T-helper 1 cell treated with Interleukin-12 subunit alpha and Interleukin-12 subunit beta and Interleukin-4 antibody, amounts not matched to agents 30 μg/mL and 1 μg/mL, for 36 hours (primary cell): ENCODE measurements around the gene RPL7L1.

Experiments used
- H3K27ac Mint-ChIP-seq: one replicate; pipeline ENCODE4 v1.8.0; 2021; ENCODE audit warnings: mild to moderate bottlenecking, mixed read lengths
- H3K27me3 Mint-ChIP-seq: one replicate; pipeline ENCODE4 v1.8.0; 2021; ENCODE audit warnings: low read depth, mixed read lengths
- H3K36me3 Mint-ChIP-seq: one replicate; pipeline ENCODE4 v1.8.0; 2021; ENCODE audit warnings: low read depth, mixed read lengths
- H3K4me1 Mint-ChIP-seq: one replicate; pipeline ENCODE4 v1.8.0; 2021; ENCODE audit warnings: low read depth, mixed read lengths
- H3K4me3 Mint-ChIP-seq: one replicate; pipeline ENCODE4 v1.8.0; 2021; ENCODE audit warnings: mild to moderate bottlenecking, moderate library complexity, mixed read lengths
- H3K9me3 Mint-ChIP-seq: one replicate; pipeline ENCODE4 v1.8.0; 2021; ENCODE audit warnings: mixed read lengths

The RPL7L1 gene

DNA sequence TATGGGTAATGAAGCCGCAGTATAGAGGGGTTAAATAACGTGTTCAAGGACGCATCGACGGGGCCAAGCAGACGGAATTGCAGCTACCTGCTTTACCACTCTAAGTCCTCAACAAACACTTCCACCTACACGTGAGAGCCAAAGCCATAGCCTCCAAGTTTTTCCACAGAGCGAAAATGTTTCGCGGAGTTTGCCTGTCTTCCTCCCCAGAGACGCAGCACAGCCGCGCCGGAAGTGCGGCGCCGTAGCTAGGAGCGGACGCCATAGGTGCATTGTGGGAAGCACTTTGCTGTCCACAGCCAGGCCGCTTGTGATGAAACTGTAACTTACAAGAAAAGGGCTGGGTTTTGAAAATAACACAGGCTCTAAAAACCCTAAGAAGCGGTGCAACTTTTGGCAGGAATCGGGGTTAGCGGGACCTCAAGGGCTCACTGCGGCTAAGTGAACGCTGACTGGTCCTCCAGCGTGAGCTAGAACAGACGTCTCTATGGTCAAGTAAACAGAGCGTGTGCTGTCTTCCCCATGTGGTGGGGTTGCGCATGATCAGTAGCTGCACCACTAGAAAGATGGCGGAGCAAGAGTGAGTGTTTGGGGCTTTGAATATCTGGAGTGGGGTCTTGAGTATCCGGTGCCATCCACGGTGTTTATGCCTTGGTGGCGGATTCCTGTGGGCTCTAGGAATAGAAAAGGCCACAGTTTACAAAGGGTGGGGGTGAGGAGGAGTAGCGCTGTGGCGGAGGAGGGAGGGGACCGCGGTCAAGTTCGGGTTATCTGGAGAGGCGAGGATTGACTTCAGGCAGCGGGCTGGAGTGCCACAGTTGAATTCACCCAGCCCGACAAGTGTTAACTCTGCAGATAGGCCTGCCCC is at the start of gene RPL7L1:
Gene RPL7L1 (plus strand): TSS at position 245 of the 868 bp plus-strand sequence. CDS start 295 bp downstream, at position 540.
- Mint-ChIP-seq H3K27me3 (no peaks in the 10 kb centered on the region), H3K9me3 (no peaks in the 10 kb centered on the region), H3K4me3 (peak within 1 kb of the TSS; percentile 99), H3K27ac (peak within 1 kb of the TSS; percentile 99), H3K4me1 (peaks cover 6% of the 10 kb centered on the region), H3K36me3 (peaks cover 23% of the 10 kb centered on the region)

- Mint-ChIP-seq H3K9me3 (no peaks in the 10 kb centered on the region), H3K4me1 (no peaks in the 10 kb centered on the region), H3K27me3 (no peaks in the 10 kb centered on the region), H3K4me3 (no peak overlapping the region), H3K36me3 (peaks cover 34% of the 10 kb centered on the region), H3K27ac (no peak overlapping the region)
Observed at GRCh38 chr6:42831237-42831636, 48.2 kb upstream of the RPL7L1 start.

DNA sequence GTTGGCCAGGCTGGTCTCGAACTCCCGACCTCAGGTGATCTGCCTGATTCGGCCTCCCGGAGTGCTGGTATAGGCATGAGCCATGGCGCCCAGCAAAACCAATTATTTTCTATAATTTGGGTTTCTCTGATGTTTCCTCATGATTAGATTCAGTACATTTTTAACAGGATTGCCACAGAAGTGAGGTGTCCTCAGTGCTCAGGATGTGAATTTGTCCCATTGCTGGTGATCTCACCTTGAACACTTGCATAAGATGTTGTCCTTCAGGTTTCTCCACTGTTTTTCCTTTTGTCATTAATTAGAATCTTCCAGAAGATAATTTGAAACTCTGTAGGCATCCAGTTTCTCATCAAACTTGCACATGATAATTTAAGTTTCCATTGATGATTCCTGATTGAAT is 45.4 kb upstream of the RPL7L1 start:
- peaks cover 20% of the 10 kb centered on the region for H3K36me3 Mint-ChIP-seq
- H3K27ac Mint-ChIP-seq: no peak overlapping the region
- H3K27me3 Mint-ChIP-seq: no peaks in the 10 kb centered on the region

GRCh38 chr6:42841844-42842584 is 37.4 kb upstream of the RPL7L1 start:
- no peak overlapping the region for H3K27ac Mint-ChIP-seq

More for the DNA sequence above, 45.4 kb upstream of the RPL7L1 start:
- Mint-ChIP-seq H3K4me1 (no peaks in the 10 kb centered on the region), H3K9me3 (no peaks in the 10 kb centered on the region), H3K4me3 (no peak overlapping the region)

DNA sequence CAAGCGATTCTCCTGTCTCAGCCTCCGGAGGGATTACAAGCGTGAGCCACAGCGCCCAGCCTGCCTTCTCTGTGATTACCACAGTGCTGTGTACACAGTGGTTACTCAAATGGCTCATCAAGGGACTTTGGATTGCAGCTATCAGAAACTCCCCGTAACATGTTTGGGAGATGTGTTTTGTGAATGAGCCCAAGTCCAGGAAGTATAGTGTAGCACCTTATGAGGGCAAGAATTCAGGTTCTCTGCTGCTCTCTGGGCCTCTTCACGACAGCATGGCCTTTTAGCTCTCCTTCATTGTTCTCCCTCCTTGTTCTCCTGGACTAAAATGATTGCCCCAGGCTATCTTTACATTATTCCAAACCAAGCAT is 34.1 kb upstream of the RPL7L1 start:
- no peaks in the 10 kb centered on the region for H3K9me3 Mint-ChIP-seq
- H3K4me3 Mint-ChIP-seq: no peak overlapping the region
- H3K27ac Mint-ChIP-seq: no peak overlapping the region
- H3K27me3 Mint-ChIP-seq: no peaks in the 10 kb centered on the region
- H3K36me3 Mint-ChIP-seq: peaks cover 13% of the 10 kb centered on the region
- peaks cover 1% of the 10 kb centered on the region for H3K4me1 Mint-ChIP-seq

More at GRCh38 chr6:42841844-42842584, 37.4 kb upstream of the RPL7L1 start:
- Mint-ChIP-seq H3K9me3 (no peaks in the 10 kb centered on the region), H3K4me1 (peaks cover 1% of the 10 kb centered on the region), H3K27me3 (no peaks in the 10 kb centered on the region), H3K36me3 (peaks cover 13% of the 10 kb centered on the region), H3K4me3 (no peak overlapping the region)

DNA sequence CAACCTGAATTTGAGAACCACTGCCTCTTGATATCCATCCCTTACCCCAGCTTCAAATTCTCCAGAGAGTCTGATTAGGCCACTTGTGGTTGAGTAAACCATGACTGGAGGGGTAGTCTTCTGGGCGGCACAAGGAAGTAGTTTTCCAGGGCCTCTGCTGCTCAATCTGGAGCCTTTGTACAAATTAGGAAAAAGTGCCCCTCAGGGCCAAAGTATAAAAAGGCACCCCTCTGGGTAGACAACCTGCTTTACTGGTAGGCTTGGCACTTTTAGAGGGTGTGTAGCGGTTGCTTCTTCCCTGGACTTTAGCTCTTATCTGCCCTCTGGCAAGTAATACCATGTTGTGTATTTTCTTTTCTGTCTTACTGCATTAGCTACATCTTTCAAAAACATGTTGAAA is 32.9 kb upstream of the RPL7L1 start:
- peaks cover 1% of the 10 kb centered on the region for H3K4me1 Mint-ChIP-seq

DNA sequence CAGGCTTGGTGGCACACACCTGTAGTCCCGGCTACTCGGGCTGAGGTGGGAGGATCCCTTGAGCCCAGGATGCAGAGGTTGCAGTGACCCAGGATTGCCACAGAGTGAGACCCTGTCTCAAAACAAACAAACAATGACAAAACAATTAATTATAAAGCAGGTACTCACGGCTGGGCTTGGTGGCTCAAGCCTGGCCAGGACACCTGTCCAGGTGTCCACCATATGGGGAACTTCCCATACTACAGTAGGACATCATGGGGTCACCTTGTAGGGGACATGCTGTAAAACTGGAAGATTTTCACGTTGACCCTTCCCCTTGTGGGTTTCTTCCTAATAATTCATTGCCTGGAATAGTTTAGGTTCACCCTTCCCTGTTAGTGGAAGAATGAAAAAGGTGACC is 30.7 kb upstream of the RPL7L1 start:
- Mint-ChIP-seq H3K27ac (no peak overlapping the region), H3K9me3 (no peaks in the 10 kb centered on the region), H3K4me3 (no peak overlapping the region), H3K27me3 (no peaks in the 10 kb centered on the region), H3K4me1 (no peaks in the 10 kb centered on the region), H3K36me3 (peaks cover 16% of the 10 kb centered on the region)

More for the DNA sequence above, 32.9 kb upstream of the RPL7L1 start:
- H3K36me3 Mint-ChIP-seq: peaks cover 11% of the 10 kb centered on the region
- no peaks in the 10 kb centered on the region for H3K9me3 Mint-ChIP-seq
- H3K27me3 Mint-ChIP-seq: no peaks in the 10 kb centered on the region
- no peak overlapping the region for H3K4me3 Mint-ChIP-seq
- H3K27ac Mint-ChIP-seq: no peak overlapping the region

- no peak overlapping the region for H3K27ac Mint-ChIP-seq
- H3K36me3 Mint-ChIP-seq: peaks cover 14% of the 10 kb centered on the region
Observed at GRCh38 chr6:42851599-42851998, 27.8 kb upstream of the RPL7L1 start.

GRCh38 chr6:42860036-42860435 is 19.4 kb upstream of the RPL7L1 start:
- H3K27ac Mint-ChIP-seq: no peak overlapping the region
- peaks cover 37% of the 10 kb centered on the region for H3K36me3 Mint-ChIP-seq
- no peaks in the 10 kb centered on the region for H3K9me3 Mint-ChIP-seq
- H3K4me3 Mint-ChIP-seq: no peak overlapping the region
- H3K4me1 Mint-ChIP-seq: no peaks in the 10 kb centered on the region
- no peaks in the 10 kb centered on the region for H3K27me3 Mint-ChIP-seq

More at GRCh38 chr6:42851599-42851998, 27.8 kb upstream of the RPL7L1 start:
- no peaks in the 10 kb centered on the region for H3K27me3 Mint-ChIP-seq
- no peaks in the 10 kb centered on the region for H3K4me1 Mint-ChIP-seq
- H3K9me3 Mint-ChIP-seq: no peaks in the 10 kb centered on the region
- no peak overlapping the region for H3K4me3 Mint-ChIP-seq

GRCh38 chr6:42860481-42860880 is 18.9 kb upstream of the RPL7L1 start:
- Mint-ChIP-seq H3K27me3 (no peaks in the 10 kb centered on the region), H3K4me3 (no peak overlapping the region), H3K36me3 (peaks cover 38% of the 10 kb centered on the region), H3K27ac (no peak overlapping the region), H3K4me1 (no peaks in the 10 kb centered on the region), H3K9me3 (no peaks in the 10 kb centered on the region)

DNA sequence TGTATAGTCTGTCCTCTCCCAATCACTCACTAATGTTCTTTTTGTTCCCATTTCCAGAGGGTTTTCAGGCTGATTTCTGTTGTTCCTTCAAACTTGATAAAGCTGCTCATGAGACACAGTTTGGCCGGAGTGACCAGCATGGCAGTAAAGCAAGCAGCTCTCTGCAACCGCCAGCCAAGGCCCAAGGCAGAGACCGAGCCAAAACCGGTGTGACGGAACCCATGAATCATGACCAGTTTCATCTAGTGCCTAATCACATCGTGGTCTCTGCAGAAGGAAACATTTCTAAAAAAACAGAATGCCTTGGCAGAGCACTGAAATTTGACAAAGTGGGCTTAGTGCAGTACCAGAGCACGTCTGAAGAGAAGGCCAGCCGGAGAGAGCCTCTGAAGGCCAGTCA is 14.8 kb upstream of the RPL7L1 start:
- no peaks in the 10 kb centered on the region for H3K27me3 Mint-ChIP-seq
- no peak overlapping the region for H3K4me3 Mint-ChIP-seq
- H3K36me3 Mint-ChIP-seq: peaks cover 44% of the 10 kb centered on the region
- H3K9me3 Mint-ChIP-seq: no peaks in the 10 kb centered on the region
- H3K4me1 Mint-ChIP-seq: peaks cover 3% of the 10 kb centered on the region
- no peak overlapping the region for H3K27ac Mint-ChIP-seq

- peaks cover 4% of the 10 kb centered on the region for H3K4me1 Mint-ChIP-seq
- peaks cover 16% of the 10 kb centered on the region for H3K36me3 Mint-ChIP-seq
- no peaks in the 10 kb centered on the region for H3K27me3 Mint-ChIP-seq
- H3K4me3 Mint-ChIP-seq: no peak overlapping the region
- H3K27ac Mint-ChIP-seq: no peak overlapping the region
- no peaks in the 10 kb centered on the region for H3K9me3 Mint-ChIP-seq
Observed at GRCh38 chr6:42870145-42870936, 9.1 kb upstream of the RPL7L1 start.

DNA sequence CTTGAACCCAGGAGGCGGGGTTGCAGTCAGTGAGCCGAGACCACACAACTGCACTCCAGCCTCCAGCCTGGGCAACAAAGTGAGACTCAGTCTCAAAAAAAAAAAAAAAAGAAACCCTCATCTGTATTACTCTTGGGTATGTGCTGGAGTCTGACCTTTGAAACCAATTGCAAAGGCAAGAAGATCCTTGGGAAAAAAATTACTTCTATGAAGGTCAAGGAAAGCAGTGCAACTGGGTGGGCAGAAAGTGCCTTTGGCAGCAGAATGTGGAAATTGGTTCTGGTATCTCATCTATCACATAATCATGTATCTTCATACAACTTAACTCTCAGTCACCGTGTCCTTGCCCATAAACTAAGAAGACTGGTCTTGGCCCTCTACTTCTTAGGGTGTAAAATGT is 7.7 kb upstream of the RPL7L1 start:
- Mint-ChIP-seq H3K27me3 (no peaks in the 10 kb centered on the region), H3K27ac (no peak overlapping the region), H3K9me3 (no peaks in the 10 kb centered on the region), H3K4me3 (no peak overlapping the region), H3K36me3 (peaks cover 9% of the 10 kb centered on the region), H3K4me1 (peaks cover 4% of the 10 kb centered on the region)

GRCh38 chr6:42873313-42873712 is 6.1 kb upstream of the RPL7L1 start:
- Mint-ChIP-seq H3K9me3 (no peaks in the 10 kb centered on the region), H3K4me1 (peaks cover 2% of the 10 kb centered on the region), H3K27me3 (no peaks in the 10 kb centered on the region), H3K27ac (peak overlapping the region; percentile 29), H3K36me3 (no peaks in the 10 kb centered on the region), H3K4me3 (no peak overlapping the region)
